ENCODE measurements around the gene PLPP3.

The PLPP3 gene

GRCh38 chr1:56457756-56458375 is 121.5 kb downstream of the PLPP3 start:
- DNase-seq (ENCODE audit: low read depth): peak; percentile 87
- TF ChIP-seq CTCF (IDR thresholded peaks at IDR 0.05; ENCODE audit: low read length, missing control alignments): no peak
- H3K4me3 ChIP-seq (replicated peaks; ENCODE audit: low read depth, low read length): no peak overlapping the region

GRCh38 chr1:56456435-56457101 is 122.8 kb downstream of the PLPP3 start:
- DNase-seq (ENCODE audit: low read depth): peak; percentile 85
- H3K4me3 ChIP-seq (replicated peaks; ENCODE audit: low read depth, low read length): no peak overlapping the region
- no peak for TF ChIP-seq CTCF (IDR thresholded peaks at IDR 0.05; ENCODE audit: low read length, missing control alignments)

GRCh38 chr1:56453417-56454078 is 125.8 kb downstream of the PLPP3 start:
- no peak for TF ChIP-seq CTCF (IDR thresholded peaks at IDR 0.05; ENCODE audit: low read length, missing control alignments)
- no peak for DNase-seq (ENCODE audit: low read depth)
- H3K4me3 ChIP-seq (replicated peaks; ENCODE audit: low read depth, low read length): no peak overlapping the region

- DNase-seq (ENCODE audit: low read depth): no peak
- no peak for TF ChIP-seq CTCF (IDR thresholded peaks at IDR 0.05; ENCODE audit: low read length, missing control alignments)
- H3K4me3 ChIP-seq (replicated peaks; ENCODE audit: low read depth, low read length): no peak overlapping the region
Measured at GRCh38 chr1:56453016-56453415, 126.3 kb downstream of the PLPP3 start.

- H3K4me3 ChIP-seq (replicated peaks; ENCODE audit: low read depth, low read length): no peak overlapping the region
- no peak for DNase-seq (ENCODE audit: low read depth)
- TF ChIP-seq CTCF (IDR thresholded peaks at IDR 0.05; ENCODE audit: low read length, missing control alignments): no peak
Measured at GRCh38 chr1:56452027-56453011, 127.0 kb downstream of the PLPP3 start.

- no peak for TF ChIP-seq CTCF (IDR thresholded peaks at IDR 0.05; ENCODE audit: low read length, missing control alignments)
- no peak overlapping the region for H3K4me3 ChIP-seq (replicated peaks; ENCODE audit: low read depth, low read length)
- no peak for DNase-seq (ENCODE audit: low read depth)
Measured at GRCh38 chr1:56451491-56451890, 127.9 kb downstream of the PLPP3 start.

All from fibroblast of pulmonary artery (primary cell).